Measurements from ENCODE around the gene GCNT3. TPM values are rescaled to one million over a fixed set of nuclear protein-coding genes. Genes with fewer than 3 reads are reported as not detected.

GCNT3 gene
- total and polyA plus RNA-seq, 7 donors, result 0.01 to 0.53 (median 0.08) TPM; not detected in 4

GRCh38 chr15:59614153-59614552 lies 2.6 kb downstream of the GCNT3 start:
- no peak overlapping the region for H3K4me3 ChIP-seq
- DNase-seq (no peak), ATAC-seq (no peak)
- no peak overlapping the region for H3K27ac ChIP-seq
- no peaks in the 10 kb centered on the region for H3K36me3 ChIP-seq (ENCODE audit: insufficient read depth in 1 of 2, low read depth in 1 of 2)
- peaks cover 0 to 14% (median 2%) of the 10 kb centered on the region in 3 donors for H3K27me3 ChIP-seq (ENCODE audit: insufficient read depth in 3 of 3, low read length in 2 of 3)
- H3K4me1 ChIP-seq, result no peaks in the 10 kb centered on the region
- no peaks in the 10 kb centered on the region for H3K9me3 ChIP-seq
- intact Hi-C loops (cut with DNase I), result no loop called here
- 89 to 96% (median 93%) methylated on average over 7 of the region's 7 CpGs for WGBS, 3 donors
- no peak for TF ChIP-seq CTCF (IDR thresholded peaks at IDR 0.05)

GRCh38 chr15:59615661-59616060 lies 4.1 kb downstream of the GCNT3 start:
- no peak overlapping the region for H3K4me3 ChIP-seq
- no peak for DNase-seq
- no peak for ATAC-seq
- H3K9me3 ChIP-seq, result no peaks in the 10 kb centered on the region
- H3K36me3 ChIP-seq (ENCODE audit: insufficient read depth in 1 of 2, low read depth in 1 of 2), result no peaks in the 10 kb centered on the region
- intact Hi-C loops (cut with DNase I), result no loop called here
- 82 to 84% (median 84%) methylated on average over 5 of the region's 5 CpGs for WGBS, 3 donors
- peaks cover 0 to 14% (median 3%) of the 10 kb centered on the region in 3 donors for H3K27me3 ChIP-seq (ENCODE audit: insufficient read depth in 3 of 3, low read length in 2 of 3)
- H3K27ac ChIP-seq, result no peak overlapping the region
- no peaks in the 10 kb centered on the region for H3K4me1 ChIP-seq
- TF ChIP-seq CTCF (IDR thresholded peaks at IDR 0.05), result no peak

GRCh38 chr15:59616379-59616778 lies 4.8 kb downstream of the GCNT3 start:
- 69 to 76% (median 73%) methylated on average over 3 of the region's 3 CpGs for WGBS, 3 donors
- Histone ChIP-seq H3K27ac (no peak overlapping the region), H3K27me3 (ENCODE audit: insufficient read depth in 3 of 3, low read length in 2 of 3) (peaks cover 0 to 14% (median 3%) of the 10 kb centered on the region in 3 donors), H3K4me1 (no peaks in the 10 kb centered on the region), H3K9me3 (no peaks in the 10 kb centered on the region), H3K36me3 (ENCODE audit: insufficient read depth in 1 of 2, low read depth in 1 of 2) (no peaks in the 10 kb centered on the region), H3K4me3 (no peak overlapping the region)
- no peak for ATAC-seq
- intact Hi-C loops (cut with DNase I), result no loop called here
- no peak for TF ChIP-seq CTCF (IDR thresholded peaks at IDR 0.05)
- no peak for DNase-seq

GRCh38 chr15:59618406-59618805 lies 6.8 kb downstream of the GCNT3 start:
- ATAC-seq (no peak), DNase-seq (no peak)
- no peaks in the 10 kb centered on the region for H3K36me3 ChIP-seq (ENCODE audit: insufficient read depth in 1 of 2, low read depth in 1 of 2)
- H3K4me3 ChIP-seq, result no peak overlapping the region
- WGBS, 3 donors, result 77 to 87% (median 81%) methylated on average over 4 of the region's 4 CpGs
- H3K27me3 ChIP-seq (ENCODE audit: insufficient read depth in 3 of 3, low read length in 2 of 3), result peaks cover 0 to 14% (median 3%) of the 10 kb centered on the region in 3 donors
- no peaks in the 10 kb centered on the region for H3K4me1 ChIP-seq
- intact Hi-C loops (cut with DNase I), result no loop called here
- no peak overlapping the region for H3K27ac ChIP-seq
- no peak for TF ChIP-seq CTCF (IDR thresholded peaks at IDR 0.05)
- H3K9me3 ChIP-seq, result no peaks in the 10 kb centered on the region

- WGBS, 3 donors, result 28 to 29% (median 29%) methylated on average over 6 of the region's 6 CpGs
- no peak for TF ChIP-seq CTCF (IDR thresholded peaks at IDR 0.05)
- no peak overlapping the region for H3K4me3 ChIP-seq
- no peaks in the 10 kb centered on the region for H3K36me3 ChIP-seq (ENCODE audit: insufficient read depth in 1 of 2, low read depth in 1 of 2)
- peaks cover 0 to 7% (median 3%) of the 10 kb centered on the region in 3 donors for H3K27me3 ChIP-seq (ENCODE audit: insufficient read depth in 3 of 3, low read length in 2 of 3)
- H3K9me3 ChIP-seq, result no peaks in the 10 kb centered on the region
- ATAC-seq (no peak), DNase-seq (no peak)
- intact Hi-C loops (cut with DNase I), result no loop called here
- H3K27ac ChIP-seq, result no peak overlapping the region
- H3K4me1 ChIP-seq, result no peaks in the 10 kb centered on the region
Observed at GRCh38 chr15:59622289-59622688, 10.7 kb downstream of the GCNT3 start.
